Choroid plexus epithelial cell (primary cell): ENCODE results near the gene AR.
A peak's percentile ranks its signal among the peaks of the same experiment; 100 is the strongest.

Source experiments
- DNase-seq: peaks from one replicate; pipeline ENCODE4 v3.0.0-alpha.2; 2010; ENCODE audit warnings: low read depth
- H3K4me3 ChIP-seq: 2 replicates; pipeline ENCODE4 v1.5.1; 2011; ENCODE audit warnings: low read depth, mild to moderate bottlenecking, control low read depth, low read length, moderate library complexity
- TF ChIP-seq, protein P1 (sequence below): conservative IDR thresholded peaks from 2 replicates; pipeline ENCODE4 v1.5.1; 2011; ENCODE audit warnings: low read depth, mild to moderate bottlenecking, control low read depth, inconsistent platforms, low read length, moderate library complexity

AR gene

DNA sequence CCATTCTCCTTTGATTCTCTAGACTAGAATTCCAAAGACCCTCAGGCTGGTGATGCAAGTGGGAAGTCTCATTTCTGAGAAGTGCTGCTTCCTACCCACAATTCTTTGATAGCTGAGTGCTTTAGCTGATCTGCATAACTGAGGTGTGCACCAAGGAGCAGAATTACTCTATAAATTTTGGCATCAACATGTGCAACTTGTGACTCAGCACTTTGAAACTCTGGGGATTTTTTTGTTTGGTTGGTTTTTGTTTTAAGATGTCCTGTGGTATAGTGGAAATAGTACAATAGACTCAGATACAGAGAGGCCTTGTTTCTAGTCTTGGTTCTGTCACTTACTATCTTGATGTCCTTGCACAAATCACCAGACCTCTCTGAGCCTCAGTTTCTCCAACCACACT lies 148.4 kb downstream of the AR start:
- DNase-seq = peak; percentile 43
- TF ChIP-seq, protein P1, sequence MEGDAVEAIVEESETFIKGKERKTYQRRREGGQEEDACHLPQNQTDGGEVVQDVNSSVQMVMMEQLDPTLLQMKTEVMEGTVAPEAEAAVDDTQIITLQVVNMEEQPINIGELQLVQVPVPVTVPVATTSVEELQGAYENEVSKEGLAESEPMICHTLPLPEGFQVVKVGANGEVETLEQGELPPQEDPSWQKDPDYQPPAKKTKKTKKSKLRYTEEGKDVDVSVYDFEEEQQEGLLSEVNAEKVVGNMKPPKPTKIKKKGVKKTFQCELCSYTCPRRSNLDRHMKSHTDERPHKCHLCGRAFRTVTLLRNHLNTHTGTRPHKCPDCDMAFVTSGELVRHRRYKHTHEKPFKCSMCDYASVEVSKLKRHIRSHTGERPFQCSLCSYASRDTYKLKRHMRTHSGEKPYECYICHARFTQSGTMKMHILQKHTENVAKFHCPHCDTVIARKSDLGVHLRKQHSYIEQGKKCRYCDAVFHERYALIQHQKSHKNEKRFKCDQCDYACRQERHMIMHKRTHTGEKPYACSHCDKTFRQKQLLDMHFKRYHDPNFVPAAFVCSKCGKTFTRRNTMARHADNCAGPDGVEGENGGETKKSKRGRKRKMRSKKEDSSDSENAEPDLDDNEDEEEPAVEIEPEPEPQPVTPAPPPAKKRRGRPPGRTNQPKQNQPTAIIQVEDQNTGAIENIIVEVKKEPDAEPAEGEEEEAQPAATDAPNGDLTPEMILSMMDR = no peak
- H3K4me3 ChIP-seq = no peak overlapping the region

DNA sequence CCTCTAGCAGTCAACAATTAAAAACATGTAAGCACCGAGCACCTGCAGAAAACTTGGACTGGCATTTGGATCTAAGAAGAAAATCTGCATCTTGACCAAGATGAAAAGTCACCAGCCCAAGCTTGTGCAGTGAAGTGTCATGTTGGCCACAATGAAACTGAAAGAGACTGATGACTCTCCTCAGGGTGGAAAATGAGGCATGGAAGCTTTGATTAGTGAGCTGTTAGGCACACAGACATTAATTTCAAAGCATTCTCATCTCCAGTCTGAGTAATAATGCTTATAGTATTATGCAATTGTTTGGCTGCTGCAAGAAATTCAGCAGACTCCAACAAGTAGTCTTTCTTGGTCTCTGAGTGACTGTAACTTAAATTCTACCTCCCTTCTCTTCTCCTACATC lies 150.1 kb downstream of the AR start:
- TF ChIP-seq, protein P1 = no peak
- DNase-seq = no peak
- no peak overlapping the region for H3K4me3 ChIP-seq

DNA sequence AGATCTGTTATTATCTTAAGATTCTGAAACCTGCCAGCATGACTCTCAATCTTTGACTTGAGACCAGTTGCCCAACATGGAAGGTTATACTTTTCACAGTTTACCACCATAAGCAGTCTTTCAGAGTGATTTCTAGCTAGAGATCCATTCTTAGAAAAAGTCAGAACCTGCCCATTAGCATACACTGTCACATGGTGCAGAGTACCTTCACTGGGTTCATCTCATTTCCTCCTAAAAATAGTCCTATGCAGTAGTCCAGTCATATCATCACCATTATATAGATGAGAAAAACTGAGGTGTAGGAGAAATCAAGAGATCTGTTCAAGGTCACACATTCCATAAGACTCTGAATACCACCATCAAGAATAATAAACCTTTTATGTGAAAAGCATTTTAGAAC lies 153.6 kb downstream of the AR start:
- TF ChIP-seq, protein P1 = no peak

DNA sequence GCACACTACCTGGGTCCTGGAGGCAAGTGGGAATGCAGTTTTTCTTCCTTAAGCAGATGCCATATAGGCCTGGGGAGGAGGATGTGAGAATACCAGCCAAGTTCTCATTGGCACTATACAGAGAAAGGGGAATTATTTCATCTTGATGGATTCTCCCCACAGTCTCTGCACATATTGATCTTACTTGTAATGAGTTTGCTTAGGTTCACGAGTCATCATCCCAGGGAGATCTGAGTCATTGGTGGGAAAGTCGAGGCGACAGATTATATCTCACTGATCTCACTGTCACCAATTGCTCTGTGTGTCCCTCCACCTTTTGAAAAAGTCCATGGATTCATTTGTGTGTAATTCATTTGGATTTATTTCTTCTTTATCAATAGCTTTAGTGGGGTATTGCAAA lies 156.8 kb downstream of the AR start:
- DNase-seq = no peak
- no peak overlapping the region for H3K4me3 ChIP-seq
- TF ChIP-seq, protein P1 = no peak

More for the DNA sequence above, 153.6 kb downstream of the AR start:
- DNase-seq = no peak
- H3K4me3 ChIP-seq = no peak overlapping the region

DNA sequence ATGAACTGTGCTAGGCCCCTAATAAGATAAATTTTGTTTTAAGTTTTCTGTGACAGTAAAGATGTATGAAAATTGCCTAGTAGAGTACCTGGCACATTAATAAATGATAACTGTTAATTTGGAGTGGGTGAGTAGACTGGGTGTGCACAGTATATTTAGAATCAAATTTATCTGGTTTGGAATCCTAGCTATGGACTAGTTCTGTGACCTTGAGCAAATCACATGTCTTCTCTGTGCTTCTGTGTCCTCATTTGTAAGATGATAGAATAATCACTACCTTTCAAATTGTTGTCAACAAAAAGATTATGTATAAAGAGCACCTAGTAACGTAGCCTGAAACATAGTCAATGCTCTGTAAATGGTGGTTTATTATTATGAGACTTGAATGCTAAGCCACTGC lies 170.2 kb downstream of the AR start:
- H3K4me3 ChIP-seq = no peak overlapping the region
- DNase-seq = no peak
- TF ChIP-seq, protein P1 = no peak

DNA sequence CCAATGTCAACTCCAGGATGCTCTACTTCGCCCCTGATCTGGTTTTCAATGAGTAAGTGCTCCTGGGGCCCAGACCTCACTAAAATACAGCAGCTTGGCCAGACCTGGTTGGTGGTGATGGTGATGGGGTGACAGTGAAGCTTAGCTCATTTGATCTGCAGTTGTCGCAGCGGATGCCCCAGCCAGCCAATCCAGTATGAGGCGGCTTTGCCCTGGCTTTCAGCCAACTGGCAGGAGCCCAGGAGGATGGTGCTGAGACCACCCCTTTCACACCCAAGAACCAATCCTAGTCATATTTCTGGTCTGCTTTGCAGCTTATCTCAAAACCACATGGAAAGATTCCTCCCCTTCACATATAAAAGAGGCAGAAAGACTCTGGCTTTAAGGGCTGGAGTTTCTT lies 173.8 kb downstream of the AR start:
- no peak for DNase-seq
- H3K4me3 ChIP-seq = no peak overlapping the region
- TF ChIP-seq, protein P1 = no peak

DNA sequence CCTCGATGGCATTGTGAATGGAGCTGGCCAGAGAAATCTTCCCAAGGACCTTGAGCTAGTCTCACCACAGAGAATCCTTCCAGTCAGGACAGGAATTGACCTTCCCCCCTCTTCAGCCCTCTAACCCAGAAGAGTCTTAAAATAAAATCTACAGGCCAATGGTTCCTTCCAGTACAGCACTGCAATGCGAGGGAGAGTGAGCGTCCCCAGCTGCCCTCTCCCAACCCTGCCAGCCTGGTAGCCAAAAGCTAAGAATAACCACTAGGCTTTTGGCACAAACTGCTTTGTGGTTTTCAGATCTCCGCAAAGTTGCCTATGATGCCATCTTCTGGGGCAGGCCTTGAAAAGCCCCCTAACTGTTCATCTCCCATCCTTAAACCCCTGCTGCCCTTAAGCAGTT lies 175.1 kb downstream of the AR start:
- no peak for DNase-seq

More for the DNA sequence above, 175.1 kb downstream of the AR start:
- TF ChIP-seq, protein P1 = no peak
- no peak overlapping the region for H3K4me3 ChIP-seq
